GM19467 (cell line): ENCODE data around the gene ENPP3.

Experiments
- ATAC-seq: cut with Tn5 transposase; IDR thresholded peaks from one replicate; pipeline ENCODE4 v1.9.1; 2021; ENCODE audit warnings: mild to moderate bottlenecking, moderate library complexity; ENCODE audit not compliant: unreplicated experiment

Gene ENPP3

GRCh38 chr6:131636880-131637792, at the start of gene ENPP3:
Gene ENPP3 (plus strand): TSS chr6:131637302. CDS start chr6:131637385, 83 bp downstream.
- no peak for ATAC-seq

- no peak for ATAC-seq
Observed at GRCh38 chr6:131587909-131588308, 49.2 kb upstream of the ENPP3 start.

GRCh38 chr6:131588643-131589042, 48.5 kb upstream of the ENPP3 start:
- ATAC-seq, result no peak

GRCh38 chr6:131592935-131593334, 44.2 kb upstream of the ENPP3 start:
- no peak for ATAC-seq

GRCh38 chr6:131594074-131594473, 43.0 kb upstream of the ENPP3 start:
- ATAC-seq, result no peak

GRCh38 chr6:131597446-131597845, 39.7 kb upstream of the ENPP3 start:
- no peak for ATAC-seq

GRCh38 chr6:131600716-131601115, 36.4 kb upstream of the ENPP3 start:
- ATAC-seq, result no peak

- ATAC-seq, result no peak
Observed at GRCh38 chr6:131602781-131603312, 34.3 kb upstream of the ENPP3 start.

- no peak for ATAC-seq
Observed at GRCh38 chr6:131613296-131613925, 23.7 kb upstream of the ENPP3 start.

GRCh38 chr6:131615275-131615674, 21.8 kb upstream of the ENPP3 start:
- no peak for ATAC-seq

- ATAC-seq, result peak; percentile 96
Observed at GRCh38 chr6:131627724-131628682, 9.1 kb upstream of the ENPP3 start, which contains the start of gene MED23. Gene MED23 (minus strand): TSS chr6:131628242. CDS start chr6:131628049, 193 bp downstream.

- ATAC-seq, result no peak
Observed at GRCh38 chr6:131628726-131629125, 8.4 kb upstream of the ENPP3 start.

GRCh38 chr6:131629651-131630050, 7.5 kb upstream of the ENPP3 start:
- no peak for ATAC-seq

GRCh38 chr6:131631625-131632289, 5.3 kb upstream of the ENPP3 start:
- ATAC-seq, result no peak

- peak; percentile 77 for ATAC-seq
Observed at GRCh38 chr6:131635384-131636340, 1.4 kb upstream of the ENPP3 start.

- ATAC-seq, result no peak
Observed at GRCh38 chr6:131638013-131638412, 911 bp downstream of the ENPP3 start.

GRCh38 chr6:131640100-131640499, 3.0 kb downstream of the ENPP3 start:
- ATAC-seq, result no peak

- no peak for ATAC-seq
Observed at GRCh38 chr6:131640576-131640975, 3.5 kb downstream of the ENPP3 start.

GRCh38 chr6:131641554-131641953, 4.5 kb downstream of the ENPP3 start:
- no peak for ATAC-seq
